ENCODE results near the gene OR5B2. TPM values are rescaled to one million over a fixed set of nuclear protein-coding genes. Genes with fewer than 3 reads are reported as not detected.

The OR5B2 gene
- total and polyA plus RNA-seq, 7 experiments from 2014 or later, result not detected

DNA sequence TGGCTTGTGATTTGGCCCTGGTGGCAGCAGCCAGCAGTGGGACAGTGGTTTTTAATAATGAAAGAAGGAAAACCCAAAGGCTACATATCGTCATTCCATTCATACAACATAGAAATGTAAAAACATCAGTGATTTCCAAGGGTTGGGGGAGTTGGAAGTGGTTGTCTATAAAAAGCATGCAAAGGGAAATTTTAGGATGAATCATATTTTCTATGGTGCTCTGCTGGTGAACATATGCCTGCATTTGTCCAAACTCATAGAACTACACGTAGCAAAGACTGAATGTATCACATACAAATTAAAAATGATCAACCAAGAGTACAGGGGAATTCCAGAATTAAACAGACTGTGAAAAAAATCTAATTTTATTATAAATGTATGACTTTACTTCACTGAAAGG is 32.3 kb downstream of the OR5B2 start:
- Mint-ChIP-seq H3K4me3 (no peak overlapping the region), H3K9me3 (peaks cover 0 to 16% (median 3%) of the 10 kb centered on the region in 11 donors), H3K27me3 (peaks cover 0 to 13% (median 8%) of the 10 kb centered on the region in 5 donors), H3K4me1 (no peaks in the 10 kb centered on the region), H3K36me3 (peaks cover 0 to 12% (median 0%) of the 10 kb centered on the region in 5 donors), H3K27ac (no peak overlapping the region)
- CTCF ChIA-PET, result no interaction called here
- no peaks in the 10 kb centered on the region for H3K36me3 ChIP-seq (ENCODE audit: control insufficient read depth in 2 of 3, insufficient read depth in 3 of 3, low read length in 3 of 3)
- no peak overlapping the region for H3K27ac ChIP-seq (ENCODE audit: low read depth, low read length)
- H3K4me3 ChIP-seq (ENCODE audit: low read length), result no peak overlapping the region
- no peaks in the 10 kb centered on the region for H3K9me3 ChIP-seq (ENCODE audit: control insufficient read depth in 2 of 3, low read length in 3 of 3)
- DNase-seq (no peak), ATAC-seq (no peak)
- intact Hi-C loops (cut with micrococcal nuclease), result no loop called here
- POLR2A ChIA-PET, result no interaction called here
- no peaks in the 10 kb centered on the region for H3K4me1 ChIP-seq (ENCODE audit: control insufficient read depth in 2 of 2, insufficient read depth in 2 of 2, low read length in 2 of 2)
- H3K27me3 ChIP-seq (ENCODE audit: control insufficient read depth in 2 of 2, insufficient read depth in 2 of 2, low read length in 2 of 2), result no peaks in the 10 kb centered on the region

GRCh38 chr11:58394195-58394594 is 33.7 kb downstream of the OR5B2 start:
- ATAC-seq, result no peak
- ChIA-PET CTCF (no interaction called here), POLR2A (no interaction called here)
- Mint-ChIP-seq H3K9me3 (peaks cover 0 to 16% (median 3%) of the 10 kb centered on the region in 11 donors), H3K4me3 (no peak overlapping the region), H3K27ac (no peak overlapping the region), H3K4me1 (no peaks in the 10 kb centered on the region), H3K36me3 (peaks cover 0 to 12% (median 0%) of the 10 kb centered on the region in 5 donors), H3K27me3 (peaks cover 0 to 13% (median 9%) of the 10 kb centered on the region in 5 donors)
- H3K36me3 ChIP-seq (ENCODE audit: control insufficient read depth in 2 of 3, insufficient read depth in 3 of 3, low read length in 3 of 3), result no peaks in the 10 kb centered on the region
- H3K4me3 ChIP-seq (ENCODE audit: low read length), result no peak overlapping the region
- no peak overlapping the region for H3K27ac ChIP-seq (ENCODE audit: low read depth, low read length)
- intact Hi-C loops (cut with micrococcal nuclease), result no loop called here
- no peak for DNase-seq
- H3K9me3 ChIP-seq (ENCODE audit: control insufficient read depth in 2 of 3, low read length in 3 of 3), result no peaks in the 10 kb centered on the region
- no peaks in the 10 kb centered on the region for H3K4me1 ChIP-seq (ENCODE audit: control insufficient read depth in 2 of 2, insufficient read depth in 2 of 2, low read length in 2 of 2)
- H3K27me3 ChIP-seq (ENCODE audit: control insufficient read depth in 2 of 2, insufficient read depth in 2 of 2, low read length in 2 of 2), result no peaks in the 10 kb centered on the region

- ChIA-PET POLR2A (no interaction called here), CTCF (interaction anchor here (0.7 kb wide), 1 partner anchor 379 kb away, joined by 3 read pairs; no protein-coding TSS in a partner anchor)
- H3K4me1 Mint-ChIP-seq, result no peaks in the 10 kb centered on the region
- peaks cover 0 to 12% (median 0%) of the 10 kb centered on the region in 5 donors for H3K36me3 Mint-ChIP-seq
- intact Hi-C loops (cut with micrococcal nuclease), result no loop called here
- DNase-seq (no peak), ATAC-seq (no peak)
- H3K27me3 Mint-ChIP-seq, result peaks cover 0 to 13% (median 10%) of the 10 kb centered on the region in 5 donors
- no peaks in the 10 kb centered on the region for H3K9me3 ChIP-seq (ENCODE audit: control insufficient read depth in 2 of 3, low read length in 3 of 3)
- no peaks in the 10 kb centered on the region for H3K4me1 ChIP-seq (ENCODE audit: control insufficient read depth in 2 of 2, insufficient read depth in 2 of 2, low read length in 2 of 2)
- no peak overlapping the region for H3K4me3 ChIP-seq (ENCODE audit: low read length)
- no peaks in the 10 kb centered on the region for H3K27me3 ChIP-seq (ENCODE audit: control insufficient read depth in 2 of 2, insufficient read depth in 2 of 2, low read length in 2 of 2)
- H3K4me3 Mint-ChIP-seq, result no peak overlapping the region
- H3K27ac ChIP-seq (ENCODE audit: low read depth, low read length), result no peak overlapping the region
- no peak overlapping the region for H3K27ac Mint-ChIP-seq
- no peaks in the 10 kb centered on the region for H3K36me3 ChIP-seq (ENCODE audit: control insufficient read depth in 2 of 3, insufficient read depth in 3 of 3, low read length in 3 of 3)
- peaks cover 0 to 16% (median 3%) of the 10 kb centered on the region in 11 donors for H3K9me3 Mint-ChIP-seq
Measured at GRCh38 chr11:58392746-58393145, 35.2 kb downstream of the OR5B2 start.

GRCh38 chr11:58391879-58392278 is 36.0 kb downstream of the OR5B2 start:
- no peak for DNase-seq
- Mint-ChIP-seq H3K4me3 (no peak overlapping the region), H3K9me3 (peaks cover 0 to 16% (median 3%) of the 10 kb centered on the region in 11 donors), H3K27me3 (peaks cover 0 to 13% (median 10%) of the 10 kb centered on the region in 5 donors), H3K27ac (no peak overlapping the region), H3K4me1 (no peaks in the 10 kb centered on the region), H3K36me3 (peaks cover 0 to 12% (median 0%) of the 10 kb centered on the region in 5 donors)
- Histone ChIP-seq H3K9me3 (ENCODE audit: control insufficient read depth in 2 of 3, low read length in 3 of 3) (no peaks in the 10 kb centered on the region), H3K4me3 (ENCODE audit: low read length) (no peak overlapping the region), H3K27ac (ENCODE audit: low read depth, low read length) (no peak overlapping the region), H3K36me3 (ENCODE audit: control insufficient read depth in 2 of 3, insufficient read depth in 3 of 3, low read length in 3 of 3) (no peaks in the 10 kb centered on the region), H3K4me1 (ENCODE audit: control insufficient read depth in 2 of 2, insufficient read depth in 2 of 2, low read length in 2 of 2) (no peaks in the 10 kb centered on the region), H3K27me3 (ENCODE audit: control insufficient read depth in 2 of 2, insufficient read depth in 2 of 2, low read length in 2 of 2) (no peaks in the 10 kb centered on the region)
- intact Hi-C loops (cut with micrococcal nuclease), result no loop called here
- CTCF ChIA-PET, result no interaction called here
- ATAC-seq, result no peak
- POLR2A ChIA-PET, result interaction anchor here (0.8 kb wide), 1 partner anchor 168 kb away, joined by 3 read pairs; no protein-coding TSS in a partner anchor

- H3K36me3 Mint-ChIP-seq, result peaks cover 0 to 12% (median 0%) of the 10 kb centered on the region in 5 donors
- Histone ChIP-seq H3K4me3 (ENCODE audit: low read length) (no peak overlapping the region), H3K27ac (ENCODE audit: low read depth, low read length) (no peak overlapping the region), H3K36me3 (ENCODE audit: control insufficient read depth in 2 of 3, insufficient read depth in 3 of 3, low read length in 3 of 3) (no peaks in the 10 kb centered on the region), H3K27me3 (ENCODE audit: control insufficient read depth in 2 of 2, insufficient read depth in 2 of 2, low read length in 2 of 2) (no peaks in the 10 kb centered on the region), H3K4me1 (ENCODE audit: control insufficient read depth in 2 of 2, insufficient read depth in 2 of 2, low read length in 2 of 2) (no peaks in the 10 kb centered on the region), H3K9me3 (ENCODE audit: control insufficient read depth in 2 of 3, low read length in 3 of 3) (no peaks in the 10 kb centered on the region)
- intact Hi-C loops (cut with micrococcal nuclease), result no loop called here
- H3K9me3 Mint-ChIP-seq, result peaks cover 0 to 16% (median 3%) of the 10 kb centered on the region in 11 donors
- peaks cover 0 to 13% (median 9%) of the 10 kb centered on the region in 5 donors for H3K27me3 Mint-ChIP-seq
- H3K4me1 Mint-ChIP-seq, result no peaks in the 10 kb centered on the region
- ChIA-PET POLR2A (no interaction called here), CTCF (no interaction called here)
- no peak overlapping the region for H3K27ac Mint-ChIP-seq
- H3K4me3 Mint-ChIP-seq, result no peak overlapping the region
- ATAC-seq, result no peak
- DNase-seq, result no peak
Measured at GRCh38 chr11:58390551-58391063, 37.3 kb downstream of the OR5B2 start.

Other genes starting within 250 kb of the OR5B2 start
- gene OR9Q2, start 239.1 kb downstream of the OR5B2 start, total RNA-seq, result not detected
- gene OR9Q2, start 239.1 kb downstream of the OR5B2 start, polyA plus RNA-seq, result not detected
- gene OR1S2, start 224.0 kb downstream of the OR5B2 start, total RNA-seq, result not detected
- gene OR1S2, start 224.0 kb downstream of the OR5B2 start, polyA plus RNA-seq, result not detected
- gene OR1S1, start 215.4 kb downstream of the OR5B2 start, total RNA-seq, result not detected
- not detected for gene OR1S1, start 215.4 kb downstream of the OR5B2 start, polyA plus RNA-seq
- not detected for gene OR10Q1, start 199.2 kb downstream of the OR5B2 start, total RNA-seq
- gene OR10Q1, start 199.2 kb downstream of the OR5B2 start, polyA plus RNA-seq, result not detected
- gene OR10W1, start 159.9 kb downstream of the OR5B2 start, total RNA-seq, result not detected
- gene OR10W1, start 159.9 kb downstream of the OR5B2 start, polyA plus RNA-seq, result not detected
- gene OR5B17, start 69.1 kb downstream of the OR5B2 start, total RNA-seq, result not detected
- gene OR5B17, start 69.1 kb downstream of the OR5B2 start, polyA plus RNA-seq, result not detected
- gene OR5B3, start 21.2 kb downstream of the OR5B2 start, total RNA-seq, result not detected
- not detected for gene OR5B3, start 21.2 kb downstream of the OR5B2 start, polyA plus RNA-seq
- under 1 TPM in 1 of 5 experiments, not detected in 4; 0.30 TPM for gene OR5B12, start 14.1 kb upstream of the OR5B2 start, total RNA-seq
- gene OR5B12, start 14.1 kb upstream of the OR5B2 start, polyA plus RNA-seq, result not detected
- gene OR5B21, start 80.0 kb upstream of the OR5B2 start, total RNA-seq, result 1 to 10 TPM in 3 of 5 experiments, not detected in 2; 1.1 to 2.1 (median 1.9) TPM
- not detected for gene OR5B21, start 80.0 kb upstream of the OR5B2 start, polyA plus RNA-seq
- 100 to 1,000 TPM in 3 of 5 experiments, 10 to 100 TPM in 2; 58.2 to 147 (median 142) TPM for gene LPXN, start 147.7 kb upstream of the OR5B2 start, total RNA-seq
- gene LPXN, start 147.7 kb upstream of the OR5B2 start, polyA plus RNA-seq, result 100 to 1,000 TPM; 169 to 215 TPM
- gene ZFP91, start 150.9 kb upstream of the OR5B2 start, total RNA-seq, result 10 to 100 TPM; 36.9 to 53.8 (median 40.9) TPM
- gene ZFP91, start 150.9 kb upstream of the OR5B2 start, polyA plus RNA-seq, result 1 to 10 TPM; 6.5 to 7.2 TPM
- 1 to 10 TPM; 2.9 to 4.9 (median 4.0) TPM for gene CNTF, start 194.5 kb upstream of the OR5B2 start, total RNA-seq
- under 1 TPM in 1 of 2 donors, not detected in 1; 0.10 TPM for gene CNTF, start 194.5 kb upstream of the OR5B2 start, polyA plus RNA-seq